Activated naive CD8-positive, alpha-beta T cell treated with anti-CD3 and anti-CD28 coated beads, Interleukin-2, amount 10 ng/mL, durations not matched to agents 7 days and 5 days (primary cell): ENCODE data around the gene EIF6. TPM values are rescaled to one million over a fixed set of nuclear protein-coding genes. Genes with fewer than 3 reads are reported as not detected.
"Not testable (repeated sequence)": the region's sequence is repeated elsewhere in the genome, so short reads cannot be mapped to it uniquely, and the experiment has no call there.

Source experiments
- ATAC-seq: fragments of 150-1000 bp; cut with Tn5 transposase; one replicate; pipeline ENCODE4 v1.10.0; 2021; ENCODE audit warnings: low read depth, moderate library complexity
- POLR2A ChIA-PET: fragments of 350-600 bp; sonication (Branson Sonifier 250); formaldehyde crosslinking; loops from one replicate; lab custom pipeline; 2021; ENCODE audit warnings: antibody characterized with exemption; lab: Charles Lee
- DNase-seq: peaks from one replicate; pipeline ENCODE4 v3.0.0; 2021
- H3K27ac Mint-ChIP-seq: one replicate; pipeline ENCODE4 v1.8.0; 2022; ENCODE audit warnings: mild to moderate bottlenecking, mixed read lengths
- H3K27me3 Mint-ChIP-seq: one replicate; pipeline ENCODE4 v1.8.0; 2022; ENCODE audit warnings: mild to moderate bottlenecking, moderate library complexity, mixed read lengths
- H3K36me3 Mint-ChIP-seq: one replicate; pipeline ENCODE4 v1.8.0; 2021; ENCODE audit warnings: mild to moderate bottlenecking, mixed read lengths
- H3K4me1 Mint-ChIP-seq: one replicate; pipeline ENCODE4 v1.8.0; 2021; ENCODE audit warnings: mixed read lengths
- H3K4me3 Mint-ChIP-seq: one replicate; pipeline ENCODE4 v1.8.0; 2022; ENCODE audit warnings: mild to moderate bottlenecking, moderate library complexity, mixed read lengths
- H3K9me3 Mint-ChIP-seq: one replicate; pipeline ENCODE4 v1.8.0; 2021; ENCODE audit warnings: mixed read lengths
- total RNA-seq, 2 experiments: library from RNA; stranded (reverse); gene quantifications; one replicate each; pipeline ENCODE4 v1.2.3, GENCODE V29; 2021

The EIF6 gene
- total RNA-seq, 2 experiments from 2014 or later: 81.0 to 83.9 TPM

DNA sequence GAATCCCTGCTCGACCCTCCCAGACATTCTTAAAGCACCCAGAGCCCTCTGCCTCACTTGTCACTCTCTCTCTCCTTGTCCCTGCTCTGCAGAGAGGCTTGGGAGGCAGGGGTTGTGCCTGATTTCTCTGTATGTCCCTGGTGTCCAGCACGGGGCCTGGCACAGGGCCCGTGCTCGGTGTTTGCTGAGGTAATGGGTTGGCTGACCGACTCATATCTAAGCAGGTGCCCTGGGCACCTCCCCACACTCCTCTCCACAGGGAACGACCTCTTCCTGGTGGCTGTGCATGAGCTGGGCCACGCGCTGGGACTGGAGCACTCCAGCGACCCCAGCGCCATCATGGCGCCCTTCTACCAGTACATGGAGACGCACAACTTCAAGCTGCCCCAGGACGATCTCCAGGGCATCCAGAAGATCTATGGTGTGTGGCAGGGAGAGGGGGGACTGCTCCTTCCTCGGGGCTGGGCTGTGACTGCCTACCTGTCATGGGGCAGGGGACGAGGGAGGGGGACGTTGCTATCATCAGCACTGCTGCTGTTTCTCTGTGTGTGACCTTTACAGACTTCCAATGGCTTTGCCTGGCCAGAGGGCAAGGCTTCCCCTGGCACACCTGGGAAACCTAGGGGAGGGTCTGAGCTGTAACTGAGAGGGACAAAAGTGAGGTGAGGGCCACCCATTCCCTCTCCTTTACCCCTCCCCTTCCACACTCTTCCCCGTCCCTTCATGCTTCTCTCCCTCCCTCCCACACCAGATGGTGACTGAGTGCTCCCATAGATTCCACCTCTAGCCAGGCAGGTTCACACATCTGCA lies 20.8 kb downstream of the EIF6 start:
- Mint-ChIP-seq H3K4me3 (no peak overlapping the region), H3K27ac (peak overlapping the region; percentile 60), H3K4me1 (peaks cover 4% of the 10 kb centered on the region), H3K36me3 (peaks cover 4% of the 10 kb centered on the region), H3K27me3 (no peaks in the 10 kb centered on the region), H3K9me3 (no peaks in the 10 kb centered on the region)
- POLR2A ChIA-PET: interaction anchor here (0.5 to 2.0 kb wide), 6 partner anchors 11 to 164 kb away, joined by 3 to 11 read pairs (median 4); partner anchors contain the start of gene MMP24OS
- ATAC-seq (no peak), DNase-seq (no peak)

- not testable (repeated sequence) for H3K27me3 Mint-ChIP-seq, H3K4me1 Mint-ChIP-seq, DNase-seq, H3K9me3 Mint-ChIP-seq, H3K36me3 Mint-ChIP-seq, H3K4me3 Mint-ChIP-seq, ATAC-seq
- POLR2A ChIA-PET: interaction anchor here (0.6 to 2.0 kb wide), 3 partner anchors 14 to 41 kb away, joined by 3 to 11 read pairs (median 5); partner anchors contain the start of gene MMP24OS
- H3K27ac Mint-ChIP-seq: peak overlapping the region; percentile 60
These were observed 21.6 kb downstream of the EIF6 start for GRCh38 chr20:35262731-35263531.

GRCh38 chr20:35262321-35262720 lies 22.3 kb downstream of the EIF6 start:
- H3K4me1 Mint-ChIP-seq, H3K4me3 Mint-ChIP-seq, DNase-seq, H3K9me3 Mint-ChIP-seq, ATAC-seq, H3K36me3 Mint-ChIP-seq, H3K27me3 Mint-ChIP-seq, H3K27ac Mint-ChIP-seq: not testable (repeated sequence)
- POLR2A ChIA-PET: interaction anchor here (1.1 kb wide), 1 partner anchor 16 kb away, joined by 13 read pairs; the partner anchor contains the start of gene MMP24OS

GRCh38 chr20:35260426-35260825 lies 24.1 kb downstream of the EIF6 start:
- Mint-ChIP-seq H3K27me3 (no peaks in the 10 kb centered on the region), H3K4me1 (peaks cover 4% of the 10 kb centered on the region), H3K27ac (no peak overlapping the region), H3K36me3 (peaks cover 1% of the 10 kb centered on the region), H3K4me3 (no peak overlapping the region), H3K9me3 (no peaks in the 10 kb centered on the region)
- POLR2A ChIA-PET: interaction anchor here (1.2 kb wide), 2 partner anchors 9 to 15 kb away, joined by 3 to 5 read pairs; no protein-coding TSS in a partner anchor
- ATAC-seq: no peak
- DNase-seq: no peak

- ATAC-seq: no peak
- no peak for DNase-seq
- Mint-ChIP-seq H3K27ac (no peak overlapping the region), H3K9me3 (no peaks in the 10 kb centered on the region), H3K36me3 (no peaks in the 10 kb centered on the region), H3K27me3 (no peaks in the 10 kb centered on the region), H3K4me3 (no peak overlapping the region), H3K4me1 (peaks cover 9% of the 10 kb centered on the region)
- POLR2A ChIA-PET: interaction anchor here (1.0 kb wide), 1 partner anchor 18 kb away, joined by 3 read pairs; no protein-coding TSS in a partner anchor
These were observed 27.2 kb downstream of the EIF6 start for GRCh38 chr20:35257175-35257909.

DNA sequence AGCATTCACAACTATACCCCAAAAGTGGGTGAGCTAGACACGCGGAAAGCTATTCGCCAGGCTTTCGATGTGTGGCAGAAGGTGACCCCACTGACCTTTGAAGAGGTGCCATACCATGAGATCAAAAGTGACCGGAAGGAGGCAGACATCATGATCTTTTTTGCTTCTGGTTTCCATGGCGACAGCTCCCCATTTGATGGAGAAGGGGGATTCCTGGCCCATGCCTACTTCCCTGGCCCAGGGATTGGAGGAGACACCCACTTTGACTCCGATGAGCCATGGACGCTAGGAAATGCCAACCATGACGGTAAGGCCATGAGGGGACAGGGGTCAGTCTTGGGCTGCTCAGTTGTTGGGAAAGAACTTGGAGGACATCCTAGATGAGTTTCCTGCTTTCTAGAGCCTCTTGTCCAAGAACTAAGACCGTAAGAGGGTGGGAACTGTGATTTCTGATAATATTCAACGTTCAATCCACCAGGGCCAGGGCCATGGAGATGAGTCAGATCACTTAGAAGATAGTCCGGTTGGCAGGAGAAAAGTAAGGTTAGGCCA lies 30.0 kb downstream of the EIF6 start:
- no peaks in the 10 kb centered on the region for H3K27me3 Mint-ChIP-seq
- no peak overlapping the region for H3K4me3 Mint-ChIP-seq
- no peak overlapping the region for H3K27ac Mint-ChIP-seq
- no peaks in the 10 kb centered on the region for H3K9me3 Mint-ChIP-seq
- H3K4me1 Mint-ChIP-seq: peaks cover 25% of the 10 kb centered on the region
- no peak for DNase-seq
- no peaks in the 10 kb centered on the region for H3K36me3 Mint-ChIP-seq
- no peak for ATAC-seq
- POLR2A ChIA-PET: interaction anchor here (0.7 to 0.9 kb wide), 2 partner anchors 17 to 30 kb away, joined by 3 read pairs; partner anchors contain the start of gene EIF6

- POLR2A ChIA-PET: no interaction called here
- peaks cover 23% of the 10 kb centered on the region for H3K4me1 Mint-ChIP-seq
- H3K27ac Mint-ChIP-seq: peak overlapping the region; percentile 80
- H3K4me3 Mint-ChIP-seq: no peak overlapping the region
- no peaks in the 10 kb centered on the region for H3K27me3 Mint-ChIP-seq
- DNase-seq: no peak
- H3K9me3 Mint-ChIP-seq: no peaks in the 10 kb centered on the region
- no peak for ATAC-seq
- no peaks in the 10 kb centered on the region for H3K36me3 Mint-ChIP-seq
These were observed 31.6 kb downstream of the EIF6 start for GRCh38 chr20:35253010-35253409.

GRCh38 chr20:35252598-35252997 lies 32.0 kb downstream of the EIF6 start:
- POLR2A ChIA-PET: interaction anchor here (0.6 to 1.9 kb wide), 6 partner anchors 12 to 411 kb away, joined by 3 to 16 read pairs (median 3); partner anchors contain the start of genes EIF6 and MMP24OS
- Mint-ChIP-seq H3K4me1 (peaks cover 23% of the 10 kb centered on the region), H3K27ac (peak overlapping the region; percentile 99), H3K4me3 (peak overlapping the region; percentile 72)
- H3K9me3 Mint-ChIP-seq, H3K36me3 Mint-ChIP-seq, H3K27me3 Mint-ChIP-seq, DNase-seq: not testable (repeated sequence)
- ATAC-seq: peak; percentile 5

GRCh38 chr20:35252037-35252461 lies 32.5 kb downstream of the EIF6 start:
- peak overlapping the region; percentile 72 for H3K4me3 Mint-ChIP-seq

GRCh38 chr20:35251613-35251940 lies 33.0 kb downstream of the EIF6 start:
- POLR2A ChIA-PET: interaction anchor here (0.9 to 1.9 kb wide), 6 partner anchors 9 to 412 kb away, joined by 3 to 16 read pairs (median 3); partner anchors contain the start of genes EIF6 and MMP24OS
- Mint-ChIP-seq H3K27me3 (peaks cover 3% of the 10 kb centered on the region), H3K27ac (peak overlapping the region; percentile 99), H3K9me3 (no peaks in the 10 kb centered on the region), H3K4me3 (peak overlapping the region; percentile 72), H3K36me3 (no peaks in the 10 kb centered on the region), H3K4me1 (peaks cover 23% of the 10 kb centered on the region)
- no peak for ATAC-seq
- no peak for DNase-seq

More at GRCh38 chr20:35252037-35252461, 32.5 kb downstream of the EIF6 start:
- peak; percentile 51 for DNase-seq
- Mint-ChIP-seq H3K36me3 (no peaks in the 10 kb centered on the region), H3K27me3 (peaks cover 3% of the 10 kb centered on the region), H3K9me3 (no peaks in the 10 kb centered on the region), H3K4me1 (peaks cover 23% of the 10 kb centered on the region), H3K27ac (peak overlapping the region; percentile 99)
- POLR2A ChIA-PET: interaction anchor here (0.6 to 1.9 kb wide), 7 partner anchors 8 to 412 kb away, joined by 3 to 16 read pairs (median 3); partner anchors contain the start of genes EIF6 and MMP24OS
- ATAC-seq: peak; percentile 92

- H3K27ac Mint-ChIP-seq: peak overlapping the region; percentile 38
- peaks cover 23% of the 10 kb centered on the region for H3K4me1 Mint-ChIP-seq
- DNase-seq: no peak
- peaks cover 4% of the 10 kb centered on the region for H3K27me3 Mint-ChIP-seq
- no peaks in the 10 kb centered on the region for H3K9me3 Mint-ChIP-seq
- no peaks in the 10 kb centered on the region for H3K36me3 Mint-ChIP-seq
- POLR2A ChIA-PET: interaction anchor here (0.6 to 1.6 kb wide), 2 partner anchors 15 to 29 kb away, joined by 4 to 5 read pairs; partner anchors contain the start of gene MMP24OS
- H3K4me3 Mint-ChIP-seq: no peak overlapping the region
- no peak for ATAC-seq
These were observed 35.7 kb downstream of the EIF6 start for GRCh38 chr20:35248641-35249475.
